Measurements from ENCODE around the gene APPL2. TPM values are rescaled to one million over a fixed set of nuclear protein-coding genes. Genes with fewer than 3 reads are reported as not detected.
A peak's percentile ranks its signal among the peaks of the same experiment; 100 is the strongest.

APPL2 gene
- total and polyA plus RNA-seq, 10 donors = 11.0 to 75.6 (median 45.7) TPM

- H3K4me3 ChIP-seq = no peak overlapping the region
- intact Hi-C loops (cut with DNase I; ENCODE audit: low total_unique reads) = no loop called here
- H3K27me3 ChIP-seq (replicated peaks in 1 of 7) = no peaks in the 10 kb centered on the region
- H3K36me3 ChIP-seq = peaks cover 2 to 92% (median 39%) of the 10 kb centered on the region in 6 donors
- no peak for TF ChIP-seq POLR2A (IDR thresholded peaks at IDR 0.05)
- no peak for TF ChIP-seq CTCF (IDR thresholded peaks at IDR 0.05 in 8 of 11, conservative IDR thresholded peaks at IDR 0.05 in 3 of 11)
- no peak for TF ChIP-seq POLR2AphosphoS5 (IDR thresholded peaks at IDR 0.05)
- no peaks in the 10 kb centered on the region for H3K9me3 ChIP-seq
- peak overlapping the region in 5 of 8 donors; percentile 21 to 75 (median 58) for H3K27ac ChIP-seq
- no peak for DNase-seq
- WGBS, 5 donors = 72 to 98% (median 82%) methylated on average over 6 of the region's 6 CpGs
- peaks cover 17 to 73% (median 36%) of the 10 kb centered on the region in 6 donors for H3K4me1 ChIP-seq
Measured at GRCh38 chr12:105220150-105220928, 15.6 kb downstream of the APPL2 start.

- DNase-seq = no peak
- no peak for TF ChIP-seq POLR2A (IDR thresholded peaks at IDR 0.05)
- no peak for TF ChIP-seq CTCF (IDR thresholded peaks at IDR 0.05 in 8 of 11, conservative IDR thresholded peaks at IDR 0.05 in 3 of 11)
- no peak for TF ChIP-seq POLR2AphosphoS5 (IDR thresholded peaks at IDR 0.05)
- Histone ChIP-seq H3K4me1 (peaks cover 12 to 64% (median 30%) of the 10 kb centered on the region in 6 donors), H3K9me3 (no peaks in the 10 kb centered on the region), H3K27me3 (replicated peaks in 1 of 7) (no peaks in the 10 kb centered on the region), H3K27ac (peak overlapping the region in 2 of 8 donors; percentile 8 to 75), H3K4me3 (no peak overlapping the region), H3K36me3 (peaks cover 2 to 99% (median 43%) of the 10 kb centered on the region in 6 donors)
- WGBS, 5 donors = 57 to 82% (median 68%) methylated on average over 4 of the region's 4 CpGs
- intact Hi-C loops (cut with DNase I; ENCODE audit: low total_unique reads) = no loop called here
Measured at GRCh38 chr12:105219261-105220028, 16.5 kb downstream of the APPL2 start.

DNA sequence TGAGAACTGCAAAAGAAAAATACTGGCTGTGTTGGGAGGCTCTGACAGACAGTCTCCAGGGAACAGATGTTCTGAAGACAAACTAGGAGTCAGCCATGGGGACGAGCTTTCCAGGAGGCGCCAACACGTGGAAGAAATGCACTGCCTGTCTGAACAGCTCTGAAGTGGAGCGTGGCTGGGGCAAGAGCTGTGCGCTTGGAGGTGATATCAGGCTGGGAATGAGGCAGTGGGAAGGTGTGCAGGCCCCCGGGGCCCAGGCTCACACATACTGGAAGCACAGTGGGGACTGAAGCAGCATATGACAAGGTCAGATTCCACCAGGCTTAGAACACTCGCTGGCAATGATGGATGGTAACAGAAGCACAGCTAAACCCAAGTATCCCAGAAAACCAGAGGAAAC is 17.5 kb downstream of the APPL2 start:
- WGBS, 5 donors = 77 to 87% (median 80%) methylated on average over 7 of the region's 7 CpGs
- TF ChIP-seq CTCF (IDR thresholded peaks at IDR 0.05 in 8 of 11, conservative IDR thresholded peaks at IDR 0.05 in 3 of 11) (no peak), POLR2AphosphoS5 (IDR thresholded peaks at IDR 0.05) (no peak), POLR2A (IDR thresholded peaks at IDR 0.05) (no peak)
- intact Hi-C loops (cut with DNase I; ENCODE audit: low total_unique reads) = no loop called here
- Histone ChIP-seq H3K27ac (no peak overlapping the region), H3K36me3 (peaks cover 2 to 100% (median 45%) of the 10 kb centered on the region in 6 donors), H3K4me1 (peaks cover 3 to 54% (median 24%) of the 10 kb centered on the region in 6 donors), H3K9me3 (no peaks in the 10 kb centered on the region), H3K4me3 (no peak overlapping the region), H3K27me3 (replicated peaks in 1 of 7) (no peaks in the 10 kb centered on the region)
- no peak for DNase-seq

Measured in spleen (tissue), 11 donors.